Mammary epithelial cell (primary cell): ENCODE measurements around the gene MAN2B2.

ENCODE experiments used
- EZH2 ChIP-seq: IDR thresholded peaks from 2 replicates; pipeline ENCODE4 v1.6.1; 2012; ENCODE audit warnings: low read length, inconsistent platforms, borderline replicate concordance
- TF ChIP-seq, protein P1 (sequence below), 2 donors: IDR thresholded peaks in 1 of 2; conservative IDR thresholded peaks in 1 of 2; 2 replicates each; pipeline ENCODE4 v1.5.1; 2011 to 2012; ENCODE audit warnings: inconsistent platforms in 2 of 2, low read length in 2 of 2, mild to moderate bottlenecking in 2 of 2, control low read depth in 1 of 2, low read depth in 1 of 2; ENCODE audit not compliant: insufficient read depth in 1 of 2; ENCODE audit errors: extremely low read depth in 1 of 2

DNA sequence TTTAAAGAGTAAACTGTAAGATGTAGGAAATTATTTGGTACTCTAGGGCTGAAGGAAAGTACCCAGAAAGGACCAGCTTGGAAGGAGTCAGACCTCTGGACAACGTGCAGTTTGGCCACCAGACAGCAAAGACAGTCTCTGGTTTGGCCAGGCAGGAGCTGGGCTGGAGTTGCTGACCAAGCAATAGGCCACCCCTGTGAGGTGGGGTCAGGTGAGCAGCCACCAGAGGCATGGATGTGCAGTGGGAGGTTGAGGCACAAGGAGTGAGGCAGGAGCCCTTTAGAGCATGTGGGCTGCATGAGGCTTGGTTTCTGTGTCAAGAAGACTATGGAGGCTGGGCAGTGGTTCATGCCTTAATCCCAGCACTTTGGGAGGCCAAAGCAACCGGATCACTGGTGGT, 47.8 kb downstream of the MAN2B2 start:
- TF ChIP-seq, protein P1, sequence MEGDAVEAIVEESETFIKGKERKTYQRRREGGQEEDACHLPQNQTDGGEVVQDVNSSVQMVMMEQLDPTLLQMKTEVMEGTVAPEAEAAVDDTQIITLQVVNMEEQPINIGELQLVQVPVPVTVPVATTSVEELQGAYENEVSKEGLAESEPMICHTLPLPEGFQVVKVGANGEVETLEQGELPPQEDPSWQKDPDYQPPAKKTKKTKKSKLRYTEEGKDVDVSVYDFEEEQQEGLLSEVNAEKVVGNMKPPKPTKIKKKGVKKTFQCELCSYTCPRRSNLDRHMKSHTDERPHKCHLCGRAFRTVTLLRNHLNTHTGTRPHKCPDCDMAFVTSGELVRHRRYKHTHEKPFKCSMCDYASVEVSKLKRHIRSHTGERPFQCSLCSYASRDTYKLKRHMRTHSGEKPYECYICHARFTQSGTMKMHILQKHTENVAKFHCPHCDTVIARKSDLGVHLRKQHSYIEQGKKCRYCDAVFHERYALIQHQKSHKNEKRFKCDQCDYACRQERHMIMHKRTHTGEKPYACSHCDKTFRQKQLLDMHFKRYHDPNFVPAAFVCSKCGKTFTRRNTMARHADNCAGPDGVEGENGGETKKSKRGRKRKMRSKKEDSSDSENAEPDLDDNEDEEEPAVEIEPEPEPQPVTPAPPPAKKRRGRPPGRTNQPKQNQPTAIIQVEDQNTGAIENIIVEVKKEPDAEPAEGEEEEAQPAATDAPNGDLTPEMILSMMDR (conservative IDR thresholded peaks at IDR 0.05 in 1 of 2, IDR thresholded peaks at IDR 0.05 in 1 of 2; ENCODE audit: extremely low read depth in 1 of 2, insufficient read depth in 1 of 2, low read depth in 1 of 2, low read length in 2 of 2) = no peak
- TF ChIP-seq EZH2 = no peak
